ENCODE results near the gene GNAI2.

Gene GNAI2

GRCh38 chr3:50229490-50229889, 6.5 kb upstream of the GNAI2 start:
- H3K9ac ChIP-seq (ENCODE audit: low read depth, low read length, poor library complexity, severe bottlenecking), result no peak overlapping the region
- peaks cover 13% of the 10 kb centered on the region for H3K4me1 ChIP-seq (ENCODE audit: insufficient read depth, low read length, poor library complexity, severe bottlenecking)
- no peak overlapping the region for H3K4me2 ChIP-seq (ENCODE audit: low read depth, low read length, poor library complexity, severe bottlenecking)
- H4K20me1 ChIP-seq (ENCODE audit: insufficient read depth, low read length, poor library complexity, severe bottlenecking), result no peaks in the 10 kb centered on the region
- no peaks in the 10 kb centered on the region for H3K9me3 ChIP-seq (ENCODE audit: insufficient read depth, low read depth, low read length)
- no peaks in the 10 kb centered on the region for H3F3A ChIP-seq (ENCODE audit: low read depth)
- H2AFZ ChIP-seq (ENCODE audit: low read length), result no peak overlapping the region
- no peak for TF ChIP-seq EZH2phosphoT487 (IDR thresholded peaks at IDR 0.05; ENCODE audit: borderline replicate concordance)
- TF ChIP-seq, protein P1, sequence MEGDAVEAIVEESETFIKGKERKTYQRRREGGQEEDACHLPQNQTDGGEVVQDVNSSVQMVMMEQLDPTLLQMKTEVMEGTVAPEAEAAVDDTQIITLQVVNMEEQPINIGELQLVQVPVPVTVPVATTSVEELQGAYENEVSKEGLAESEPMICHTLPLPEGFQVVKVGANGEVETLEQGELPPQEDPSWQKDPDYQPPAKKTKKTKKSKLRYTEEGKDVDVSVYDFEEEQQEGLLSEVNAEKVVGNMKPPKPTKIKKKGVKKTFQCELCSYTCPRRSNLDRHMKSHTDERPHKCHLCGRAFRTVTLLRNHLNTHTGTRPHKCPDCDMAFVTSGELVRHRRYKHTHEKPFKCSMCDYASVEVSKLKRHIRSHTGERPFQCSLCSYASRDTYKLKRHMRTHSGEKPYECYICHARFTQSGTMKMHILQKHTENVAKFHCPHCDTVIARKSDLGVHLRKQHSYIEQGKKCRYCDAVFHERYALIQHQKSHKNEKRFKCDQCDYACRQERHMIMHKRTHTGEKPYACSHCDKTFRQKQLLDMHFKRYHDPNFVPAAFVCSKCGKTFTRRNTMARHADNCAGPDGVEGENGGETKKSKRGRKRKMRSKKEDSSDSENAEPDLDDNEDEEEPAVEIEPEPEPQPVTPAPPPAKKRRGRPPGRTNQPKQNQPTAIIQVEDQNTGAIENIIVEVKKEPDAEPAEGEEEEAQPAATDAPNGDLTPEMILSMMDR (conservative IDR thresholded peaks at IDR 0.05; ENCODE audit: low read length), result no peak
- H3K9me2 ChIP-seq (replicated peaks; ENCODE audit: low read depth, low read length), result no peaks in the 10 kb centered on the region
- no peak overlapping the region for H3K4me3 ChIP-seq (ENCODE audit: low read length, poor library complexity, severe bottlenecking)
- no peaks in the 10 kb centered on the region for H3K36me3 ChIP-seq (ENCODE audit: insufficient read depth, low read length)
- no peaks in the 10 kb centered on the region for H3K27me3 ChIP-seq (ENCODE audit: insufficient read depth, low read length, poor library complexity, severe bottlenecking)
- H3K79me2 ChIP-seq (ENCODE audit: insufficient read depth, low read length), result no peaks in the 10 kb centered on the region

DNA sequence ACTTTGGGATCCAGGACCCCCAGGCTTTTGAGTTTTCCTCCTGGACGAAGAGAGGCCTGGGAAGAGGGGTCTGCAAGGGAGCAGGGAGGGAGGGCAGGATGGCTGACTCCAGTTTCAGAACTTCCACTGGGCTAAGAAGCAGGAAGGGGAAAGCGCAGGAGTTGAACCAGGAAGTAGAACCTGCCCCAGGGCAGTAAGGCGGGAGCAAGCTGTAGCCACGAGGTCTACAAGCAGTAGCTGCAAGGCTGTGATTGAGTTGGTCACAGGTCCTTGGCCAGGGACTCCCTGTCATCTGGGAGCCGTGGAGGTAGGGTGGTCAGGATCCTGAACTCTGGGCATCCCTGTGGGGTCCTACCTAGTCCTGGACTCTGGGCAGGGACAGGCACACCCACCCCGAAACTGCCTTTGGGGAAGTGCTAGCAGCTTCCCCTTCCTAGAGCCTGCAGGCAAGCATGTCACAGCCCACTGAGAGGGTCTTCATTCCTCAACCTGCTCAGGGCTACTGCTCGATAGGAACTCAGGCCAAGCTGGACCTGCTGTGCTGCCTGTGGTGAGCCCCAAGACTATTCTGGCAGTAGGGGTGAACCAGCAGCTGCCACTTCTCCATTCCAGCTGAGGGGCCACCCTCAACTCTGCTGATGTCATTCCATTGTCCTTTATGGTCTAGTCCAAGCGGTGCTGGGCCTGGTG, 5.8 kb upstream of the GNAI2 start:
- H3K4me2 ChIP-seq (ENCODE audit: low read depth, low read length, poor library complexity, severe bottlenecking), result no peak overlapping the region
- H3F3A ChIP-seq (ENCODE audit: low read depth), result no peaks in the 10 kb centered on the region
- H4K20me1 ChIP-seq (ENCODE audit: insufficient read depth, low read length, poor library complexity, severe bottlenecking), result no peaks in the 10 kb centered on the region
- H3K79me2 ChIP-seq (ENCODE audit: insufficient read depth, low read length), result peaks cover 3% of the 10 kb centered on the region; the same call in 1 of the 2 replicates
- no peaks in the 10 kb centered on the region for H3K27me3 ChIP-seq (ENCODE audit: insufficient read depth, low read length, poor library complexity, severe bottlenecking)
- no peak overlapping the region for H3K4me3 ChIP-seq (ENCODE audit: low read length, poor library complexity, severe bottlenecking)
- no peaks in the 10 kb centered on the region for H3K9me2 ChIP-seq (replicated peaks; ENCODE audit: low read depth, low read length)
- H2AFZ ChIP-seq (ENCODE audit: low read length), result no peak overlapping the region
- no peak for TF ChIP-seq EZH2phosphoT487 (IDR thresholded peaks at IDR 0.05; ENCODE audit: borderline replicate concordance)
- TF ChIP-seq, protein P1 (conservative IDR thresholded peaks at IDR 0.05; ENCODE audit: low read length), result no peak
- H3K9me3 ChIP-seq (ENCODE audit: insufficient read depth, low read depth, low read length), result no peaks in the 10 kb centered on the region
- H3K4me1 ChIP-seq (ENCODE audit: insufficient read depth, low read length, poor library complexity, severe bottlenecking), result peaks cover 20% of the 10 kb centered on the region
- no peaks in the 10 kb centered on the region for H3K36me3 ChIP-seq (ENCODE audit: insufficient read depth, low read length)
- H3K9ac ChIP-seq (ENCODE audit: low read depth, low read length, poor library complexity, severe bottlenecking), result no peak overlapping the region

DNA sequence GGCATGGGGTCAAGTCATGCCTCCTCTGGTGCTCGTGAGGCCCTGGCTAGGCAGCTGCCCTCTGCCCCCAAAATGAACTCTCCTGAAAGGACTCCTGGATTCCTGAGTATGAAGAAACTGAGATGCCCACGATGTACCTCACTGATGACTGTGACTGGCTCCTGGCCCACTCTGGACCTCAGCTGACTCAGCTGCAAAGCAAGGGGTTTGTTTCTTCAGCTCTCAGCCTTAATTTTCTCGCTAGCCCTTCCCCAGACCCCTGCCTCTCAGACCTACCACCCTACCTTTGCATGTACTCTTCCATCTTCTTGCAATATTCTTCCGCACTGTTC, 5.2 kb upstream of the GNAI2 start:
- TF ChIP-seq EZH2phosphoT487 (IDR thresholded peaks at IDR 0.05; ENCODE audit: borderline replicate concordance), result no peak
- TF ChIP-seq, protein P1 (conservative IDR thresholded peaks at IDR 0.05; ENCODE audit: low read length), result no peak
- no peak overlapping the region for H3K4me3 ChIP-seq (ENCODE audit: low read length, poor library complexity, severe bottlenecking)
- H3K4me1 ChIP-seq (ENCODE audit: insufficient read depth, low read length, poor library complexity, severe bottlenecking), result peaks cover 23% of the 10 kb centered on the region
- H3F3A ChIP-seq (ENCODE audit: low read depth), result no peaks in the 10 kb centered on the region
- no peaks in the 10 kb centered on the region for H3K27me3 ChIP-seq (ENCODE audit: insufficient read depth, low read length, poor library complexity, severe bottlenecking)
- H3K36me3 ChIP-seq (ENCODE audit: insufficient read depth, low read length), result no peaks in the 10 kb centered on the region
- H3K79me2 ChIP-seq (ENCODE audit: insufficient read depth, low read length), result peaks cover 3% of the 10 kb centered on the region; the same call in 1 of the 2 replicates
- H3K4me2 ChIP-seq (ENCODE audit: low read depth, low read length, poor library complexity, severe bottlenecking), result no peak overlapping the region
- no peaks in the 10 kb centered on the region for H3K9me3 ChIP-seq (ENCODE audit: insufficient read depth, low read depth, low read length)
- no peaks in the 10 kb centered on the region for H3K9me2 ChIP-seq (replicated peaks; ENCODE audit: low read depth, low read length)
- H3K9ac ChIP-seq (ENCODE audit: low read depth, low read length, poor library complexity, severe bottlenecking), result no peak overlapping the region
- no peak overlapping the region for H2AFZ ChIP-seq (ENCODE audit: low read length)
- no peaks in the 10 kb centered on the region for H4K20me1 ChIP-seq (ENCODE audit: insufficient read depth, low read length, poor library complexity, severe bottlenecking)
